ENCODE measurements around the gene TMEM179B. TPM values are rescaled to one million over a fixed set of nuclear protein-coding genes. Genes with fewer than 3 reads are reported as not detected.
"Not testable (repeated sequence)": the region's sequence is repeated elsewhere in the genome, so short reads cannot be mapped to it uniquely, and the experiment has no call there.

TMEM179B gene, protein sequence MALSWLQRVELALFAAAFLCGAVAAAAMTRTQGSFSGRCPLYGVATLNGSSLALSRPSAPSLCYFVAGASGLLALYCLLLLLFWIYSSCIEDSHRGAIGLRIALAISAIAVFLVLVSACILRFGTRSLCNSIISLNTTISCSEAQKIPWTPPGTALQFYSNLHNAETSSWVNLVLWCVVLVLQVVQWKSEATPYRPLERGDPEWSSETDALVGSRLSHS
- polyA plus RNA-seq (2012; ENCODE audit: missing spikeins): 21.1 TPM

DNA sequence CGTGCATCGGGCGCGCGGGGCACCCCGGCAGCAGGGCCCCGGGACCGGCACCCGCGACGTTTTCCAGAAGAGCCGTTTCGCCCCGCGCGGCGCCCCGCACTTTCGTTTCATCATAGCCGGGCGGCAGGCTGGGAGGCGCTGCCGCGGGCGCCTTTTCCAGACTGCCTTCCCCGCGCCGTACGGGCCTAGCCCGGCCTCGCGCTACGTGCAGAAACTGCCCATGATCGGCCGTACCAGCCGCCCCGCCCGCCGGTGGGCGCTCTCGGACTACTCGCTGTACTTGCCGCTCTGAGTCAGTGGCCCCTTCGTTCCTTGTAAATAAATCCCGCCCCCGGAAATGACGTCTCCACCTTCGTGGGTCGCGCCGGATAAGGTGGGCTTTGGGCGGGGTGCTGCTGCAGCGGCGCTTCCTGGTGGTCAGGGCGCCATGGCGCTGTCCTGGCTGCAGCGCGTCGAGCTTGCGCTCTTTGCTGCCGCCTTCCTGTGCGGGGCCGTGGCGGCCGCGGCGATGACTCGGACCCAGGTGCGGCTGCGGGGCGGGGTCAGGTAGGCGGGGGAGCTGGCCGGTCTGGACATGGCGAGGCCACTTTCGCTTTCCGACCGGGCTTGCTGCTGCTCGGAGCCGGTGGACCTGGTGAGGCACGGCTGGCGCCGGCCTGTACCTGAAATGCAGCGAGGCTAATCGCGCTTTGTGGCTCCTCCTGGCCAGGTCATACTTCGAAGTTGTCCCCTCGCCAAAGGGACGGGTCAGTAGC lies at the start of gene TMEM179B:
Gene TMEM179B, plus strand, starts transcription at position 398 of the 755 bp plus-strand sequence. Its CDS starts 30 bp downstream, at position 428.
- FAIRE-seq (peak; percentile 98), DNase-seq (ENCODE audit: insufficient read length) (peak; percentile 95)
- TF ChIP-seq POLR2AphosphoS5 (IDR thresholded peaks at IDR 0.05; ENCODE audit: low read depth, low read length): peak; percentile 98
- peak; percentile 99 for TF ChIP-seq POLR2A (IDR thresholded peaks at IDR 0.05; ENCODE audit: low read depth, low read length)
- TF ChIP-seq TAF1 (IDR thresholded peaks at IDR 0.05; ENCODE audit: borderline replicate concordance, low read depth, low read length): peak; percentile 75

DNA sequence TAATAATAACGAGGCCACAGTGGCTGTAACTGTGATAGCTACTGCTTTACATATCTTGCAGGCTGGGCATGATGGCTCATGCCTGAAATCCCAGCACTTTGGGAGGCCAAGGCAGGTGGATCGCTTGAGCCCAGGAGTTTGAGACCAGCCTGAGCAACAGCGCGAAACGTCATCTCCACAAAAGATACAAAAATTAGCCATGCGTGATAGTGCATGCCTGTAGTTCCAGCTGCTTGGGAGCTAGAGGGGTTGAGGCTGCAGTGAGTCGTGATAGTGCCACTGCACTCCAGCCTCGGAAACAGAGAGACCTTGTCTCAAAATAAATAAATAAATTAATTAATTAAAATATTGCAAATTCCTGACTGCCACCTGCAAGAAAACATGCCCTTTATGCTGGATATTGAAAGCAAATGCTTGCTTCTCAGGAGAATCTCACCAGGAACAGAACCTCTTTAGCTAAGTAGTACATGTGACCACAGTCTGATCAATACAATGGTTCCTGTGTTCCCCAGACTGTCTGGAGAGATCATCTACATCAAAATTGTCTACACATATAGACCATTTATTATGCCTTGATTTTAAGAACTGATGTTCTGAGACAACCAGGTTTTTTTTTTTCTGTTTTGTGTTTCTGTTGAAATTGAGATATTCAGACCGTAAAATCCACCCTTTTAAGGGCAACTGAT lies 39.6 kb upstream of the TMEM179B start:
- no peak for DNase-seq (ENCODE audit: insufficient read length)
- FAIRE-seq: no peak
- TF ChIP-seq TAF1 (IDR thresholded peaks at IDR 0.05; ENCODE audit: borderline replicate concordance, low read depth, low read length) (no peak), POLR2A (IDR thresholded peaks at IDR 0.05; ENCODE audit: low read depth, low read length) (no peak), POLR2AphosphoS5 (IDR thresholded peaks at IDR 0.05; ENCODE audit: low read depth, low read length) (no peak)

GRCh38 chr11:62749931-62750330 lies 37.3 kb upstream of the TMEM179B start:
- DNase-seq (ENCODE audit: insufficient read length); FAIRE-seq: not testable (repeated sequence)

GRCh38 chr11:62752177-62752785 lies 34.9 kb upstream of the TMEM179B start:
- DNase-seq (ENCODE audit: insufficient read length) (no peak), FAIRE-seq (no peak)
- no peak for TF ChIP-seq TAF1 (IDR thresholded peaks at IDR 0.05; ENCODE audit: borderline replicate concordance, low read depth, low read length)
- no peak for TF ChIP-seq POLR2AphosphoS5 (IDR thresholded peaks at IDR 0.05; ENCODE audit: low read depth, low read length)
- no peak for TF ChIP-seq POLR2A (IDR thresholded peaks at IDR 0.05; ENCODE audit: low read depth, low read length)

GRCh38 chr11:62752994-62753735 lies 34.0 kb upstream of the TMEM179B start:
- no peak for FAIRE-seq
- TF ChIP-seq TAF1 (IDR thresholded peaks at IDR 0.05; ENCODE audit: borderline replicate concordance, low read depth, low read length) (no peak), POLR2A (IDR thresholded peaks at IDR 0.05; ENCODE audit: low read depth, low read length) (no peak), POLR2AphosphoS5 (IDR thresholded peaks at IDR 0.05; ENCODE audit: low read depth, low read length) (no peak)
- no peak for DNase-seq (ENCODE audit: insufficient read length)

GRCh38 chr11:62753736-62754603 lies 33.2 kb upstream of the TMEM179B start, which contains the start of gene ZBTB3:
ZBTB3 (minus strand) TSS chr11:62754160; CDS start chr11:62753664, 496 bp downstream.
- TF ChIP-seq POLR2A (IDR thresholded peaks at IDR 0.05; ENCODE audit: low read depth, low read length) (peak; percentile 89), POLR2AphosphoS5 (IDR thresholded peaks at IDR 0.05; ENCODE audit: low read depth, low read length) (peak; percentile 95), TAF1 (IDR thresholded peaks at IDR 0.05; ENCODE audit: borderline replicate concordance, low read depth, low read length) (peak; percentile 55; the same call in 1 of the 2 replicates)
- FAIRE-seq (peak; percentile 100), DNase-seq (ENCODE audit: insufficient read length) (peak; percentile 95)

DNA sequence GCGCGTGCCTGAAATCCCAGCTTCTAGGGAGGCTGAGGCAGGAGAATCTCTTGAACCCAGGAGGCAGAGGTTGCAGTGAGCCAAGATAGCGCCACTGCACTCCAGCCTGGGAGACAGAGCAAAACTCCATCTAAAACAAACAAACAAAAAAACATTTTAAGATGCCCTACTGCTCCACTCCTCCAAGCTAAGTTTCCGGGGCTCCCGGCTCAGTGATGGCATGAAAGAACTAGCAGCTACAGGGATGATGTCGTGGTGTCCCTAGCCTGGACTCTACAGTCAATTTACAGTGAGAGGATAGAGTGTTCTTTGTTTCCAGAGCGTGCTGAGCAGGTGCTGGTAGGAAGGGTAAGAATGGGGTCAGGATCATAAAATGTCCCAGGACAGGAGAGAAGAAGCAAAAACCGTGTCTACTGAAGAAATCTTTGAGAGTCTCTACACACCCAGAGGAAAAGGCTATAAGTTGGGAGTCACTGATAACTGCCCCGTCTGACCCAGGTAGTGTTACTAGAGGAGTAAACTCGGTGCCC lies 32.1 kb upstream of the TMEM179B start:
- DNase-seq (ENCODE audit: insufficient read length) (no peak), FAIRE-seq (no peak)
- TF ChIP-seq POLR2A (IDR thresholded peaks at IDR 0.05; ENCODE audit: low read depth, low read length): no peak
- no peak for TF ChIP-seq POLR2AphosphoS5 (IDR thresholded peaks at IDR 0.05; ENCODE audit: low read depth, low read length)
- no peak for TF ChIP-seq TAF1 (IDR thresholded peaks at IDR 0.05; ENCODE audit: borderline replicate concordance, low read depth, low read length)

GRCh38 chr11:62757846-62758788 lies 29.1 kb upstream of the TMEM179B start:
- DNase-seq (ENCODE audit: insufficient read length) (no peak), FAIRE-seq (no peak)
- TF ChIP-seq TAF1 (IDR thresholded peaks at IDR 0.05; ENCODE audit: borderline replicate concordance, low read depth, low read length) (no peak), POLR2A (IDR thresholded peaks at IDR 0.05; ENCODE audit: low read depth, low read length) (no peak), POLR2AphosphoS5 (IDR thresholded peaks at IDR 0.05; ENCODE audit: low read depth, low read length) (no peak)

DNA sequence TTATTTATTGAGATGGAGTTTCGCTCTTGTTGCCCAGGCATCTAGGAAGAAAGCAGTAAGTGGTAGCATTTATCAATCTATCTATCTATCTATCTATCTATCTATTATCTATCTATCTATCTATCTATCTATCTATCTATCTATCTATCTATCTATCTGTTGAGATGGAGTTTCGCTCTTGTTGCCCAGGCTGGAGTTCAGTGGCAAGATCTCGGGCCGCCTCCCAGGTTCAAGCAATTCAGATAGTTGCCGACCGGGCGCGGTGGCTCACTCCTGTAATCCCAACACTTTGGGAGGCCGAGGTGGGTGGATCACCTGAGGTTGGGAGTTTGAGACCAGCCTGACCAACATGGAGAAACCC lies 26.4 kb upstream of the TMEM179B start:
- FAIRE-seq; DNase-seq (ENCODE audit: insufficient read length): not testable (repeated sequence)

Data from GM12892 (cell line).